H1 (cell line): ENCODE data around the gene ATP9B. TPM values are rescaled to one million over a fixed set of nuclear protein-coding genes. Genes with fewer than 3 reads are reported as not detected.

Source experiments
- CHD7 ChIP-seq: fragments of 300-600 bp; sonication (generic); IDR thresholded peaks from 2 replicates; pipeline ENCODE4 v1.7.1; 2012; ENCODE audit warnings: low read length, moderate library complexity, mild to moderate bottlenecking, inconsistent platforms; ENCODE audit not compliant: insufficient replicate concordance
- CTCF ChIP-seq, 3 experiments: IDR thresholded peaks; 1 replicate in 2 of 3; 2 replicates in 1 of 3; pipeline versions ENCODE4 v1.5.1 to v1.6.1; 2011; ENCODE audit warnings: low read length in 3 of 3, mild to moderate bottlenecking in 3 of 3, inconsistent platforms in 2 of 3, low read depth in 1 of 3, moderate library complexity in 1 of 3; ENCODE audit not compliant: insufficient read depth in 1 of 3; ENCODE audit errors: control extremely low read depth in 1 of 3
- RBBP5 ChIP-seq: IDR thresholded peaks from 2 replicates; pipeline ENCODE4 v1.7.1; 2012; ENCODE audit warnings: low read depth, mild to moderate bottlenecking, inconsistent platforms, low read length, moderate library complexity, borderline replicate concordance
- polyA plus RNA-seq, 7 experiments: library from polyadenylated mRNA; depleted of rRNA in 3 of 7; stranded (reverse) in 5 of 7; unstranded in 2 of 7; fragments of >200 nt in 5 of 7; fragments of 200-250 nt in 2 of 7; gene quantifications; 1 replicate in 5 of 7; 2 replicates in 1 of 7; 4 replicates in 1 of 7; pipeline versions ENCODE4 v1.2.1 to v1.2.3, GENCODE V29; 2011 to 2013; ENCODE audit warnings: missing spikeins in 2 of 7, mixed read lengths in 2 of 7
- total RNA-seq: library from RNA; stranded (reverse); fragmentation: NEBNext Ultra II Directional; extraction: Animal tissue kit (Norgen Biotek cat#: 25700); gene quantifications from 2 replicates; pipeline ENCODE4 v1.2.1, GENCODE V29; 2021

Gene ATP9B
- total and polyA plus RNA-seq, 2 of the 8 experiments (the other 6 are each of a cell fraction or from before 2014, with no cell fraction given) = 15.1 to 21.7 TPM

GRCh38 chr18:79411614-79412526 is 342.7 kb downstream of the ATP9B start (continued):
- TF ChIP-seq CHD7 (no peak), CTCF (IDR thresholded peaks at IDR 0.05; ENCODE audit: control extremely low read depth in 1 of 3, insufficient read depth in 1 of 3, low read depth in 1 of 3, low read length in 3 of 3) (0 out of 4 replicates have a peak, but pooled peaks of 1 of the 3 experiments have one; percentile 3), RBBP5 (no peak)
- TF ChIP-seq, all 59 proteins: peak for 4
